ENCODE measurements around the gene NDST4. TPM values are rescaled to one million over a fixed set of nuclear protein-coding genes. Genes with fewer than 3 reads are reported as not detected.

The NDST4 gene
- total RNA-seq, 1 donor from 2014 or later, result not detected

- DNase-seq (ENCODE audit: low spot score in 2 of 2), result no peak
- Histone ChIP-seq H3K4me1 (no peaks in the 10 kb centered on the region), H3K4me3 (no peak overlapping the region), H3K27me3 (no peaks in the 10 kb centered on the region), H3K9me3 (no peaks in the 10 kb centered on the region), H3K36me3 (no peaks in the 10 kb centered on the region), H3K27ac (no peak overlapping the region)
- intact Hi-C loops (cut with DNase I), result no loop called here
- no peak for TF ChIP-seq CTCF (IDR thresholded peaks at IDR 0.05)
Measured at GRCh38 chr4:114813961-114814360, 299.5 kb downstream of the NDST4 start.

- no peak for DNase-seq (ENCODE audit: low spot score in 2 of 2)
- Histone ChIP-seq H3K27ac (no peak overlapping the region), H3K27me3 (no peaks in the 10 kb centered on the region), H3K4me3 (no peak overlapping the region), H3K4me1 (no peaks in the 10 kb centered on the region), H3K36me3 (no peaks in the 10 kb centered on the region), H3K9me3 (no peaks in the 10 kb centered on the region)
- no peak for TF ChIP-seq CTCF (IDR thresholded peaks at IDR 0.05)
- intact Hi-C loops (cut with DNase I), result no loop called here
Measured at GRCh38 chr4:114811564-114812301, 301.7 kb downstream of the NDST4 start.

GRCh38 chr4:114807759-114808404, 305.5 kb downstream of the NDST4 start:
- Histone ChIP-seq H3K36me3 (no peaks in the 10 kb centered on the region), H3K9me3 (no peaks in the 10 kb centered on the region), H3K27ac (no peak overlapping the region), H3K27me3 (no peaks in the 10 kb centered on the region), H3K4me1 (no peaks in the 10 kb centered on the region), H3K4me3 (no peak overlapping the region)
- TF ChIP-seq CTCF (IDR thresholded peaks at IDR 0.05), result peak in 2 of 3 experiments; percentile 35 to 51
- no peak for DNase-seq (ENCODE audit: low spot score in 2 of 2)
- intact Hi-C loops (cut with DNase I), result no loop called here

GRCh38 chr4:114807357-114807756, 306.1 kb downstream of the NDST4 start:
- H3K27ac ChIP-seq, result no peak overlapping the region
- intact Hi-C loops (cut with DNase I), result no loop called here
- H3K36me3 ChIP-seq, result no peaks in the 10 kb centered on the region
- no peak overlapping the region for H3K4me3 ChIP-seq
- no peaks in the 10 kb centered on the region for H3K4me1 ChIP-seq
- DNase-seq (ENCODE audit: low spot score in 2 of 2), result no peak
- no peaks in the 10 kb centered on the region for H3K27me3 ChIP-seq
- TF ChIP-seq CTCF (IDR thresholded peaks at IDR 0.05), result no peak
- H3K9me3 ChIP-seq, result no peaks in the 10 kb centered on the region

GRCh38 chr4:114791976-114792375, 321.4 kb downstream of the NDST4 start:
- intact Hi-C loops (cut with DNase I), result no loop called here
- DNase-seq (ENCODE audit: low spot score in 2 of 2), result no peak
- Histone ChIP-seq H3K27me3 (no peaks in the 10 kb centered on the region), H3K4me3 (no peak overlapping the region), H3K27ac (no peak overlapping the region), H3K36me3 (no peaks in the 10 kb centered on the region), H3K9me3 (no peaks in the 10 kb centered on the region), H3K4me1 (no peaks in the 10 kb centered on the region)
- no peak for TF ChIP-seq CTCF (IDR thresholded peaks at IDR 0.05)

Data from ascending aorta (tissue), 2 donors.